Measurements from ENCODE around the gene KLHL3.

GRCh38 chr5:137600721-137601360 is 135.0 kb downstream of the KLHL3 start:
- TF ChIP-seq CTCF (IDR thresholded peaks at IDR 0.05; ENCODE audit: low read length) (no peak), EZH2 (IDR thresholded peaks at IDR 0.05; ENCODE audit: borderline replicate concordance, low read length) (no peak)

Data from OCI-LY1 (cell line).